ENCODE data around the gene AGPAT4. TPM values are rescaled to one million over a fixed set of nuclear protein-coding genes. Genes with fewer than 3 reads are reported as not detected.
"Not testable (repeated sequence)": the region's sequence is repeated elsewhere in the genome, so short reads cannot be mapped to it uniquely, and the experiment has no call there.

The AGPAT4 gene
- total and polyA plus RNA-seq, 3 donors from 2014 or later, result 5.4 to 7.2 (median 6.4) TPM

DNA sequence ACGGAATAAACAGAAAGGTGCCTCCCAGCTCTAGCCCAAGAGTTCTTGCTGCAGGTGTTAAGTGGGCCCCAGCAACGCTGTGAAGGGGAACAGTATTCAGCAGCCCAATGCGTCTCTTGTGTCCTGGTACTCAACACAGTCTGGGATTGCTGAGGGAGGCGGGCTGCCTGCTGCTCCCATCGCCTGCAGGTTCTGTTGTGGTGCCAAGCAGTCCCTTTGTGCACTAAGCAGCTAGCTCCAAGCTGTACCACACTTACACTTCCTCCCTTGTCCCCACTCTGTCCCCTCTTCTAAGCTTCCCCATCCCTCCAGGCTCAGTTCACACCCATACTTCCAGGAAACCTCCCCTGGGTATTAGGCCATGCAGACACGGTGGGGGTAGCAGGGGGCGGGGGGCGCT, 92.7 kb downstream of the AGPAT4 start:
- intact Hi-C loops (cut with DNase I; ENCODE audit: low total_unique reads), result no loop called here
- 82 to 90% methylated on average over 7 to 8 of the region's 8 CpGs for WGBS, 2 donors
- TF ChIP-seq POLR2A (IDR thresholded peaks at IDR 0.05) (no peak), CTCF (IDR thresholded peaks at IDR 0.05) (no peak)

GRCh38 chr6:161178155-161178554, 95.7 kb downstream of the AGPAT4 start:
- intact Hi-C loops (cut with DNase I; ENCODE audit: low total_unique reads); H3K27ac ChIP-seq; H3K27me3 ChIP-seq; H3K9me3 ChIP-seq; H3K36me3 ChIP-seq (ENCODE audit: low read depth, missing control alignments); DNase-seq; H3K4me3 ChIP-seq; H3K4me1 ChIP-seq: not testable (repeated sequence)
- WGBS, 2 donors, result 95 to 100% methylated on average over 14 of the region's 14 CpGs

More for the DNA sequence above, 92.7 kb downstream of the AGPAT4 start:
- Histone ChIP-seq H3K4me1 (no peaks in the 10 kb centered on the region), H3K27me3 (no peaks in the 10 kb centered on the region), H3K9me3 (no peaks in the 10 kb centered on the region), H3K27ac (no peak overlapping the region), H3K4me3 (no peak overlapping the region), H3K36me3 (ENCODE audit: low read depth, missing control alignments) (no peaks in the 10 kb centered on the region)
- DNase-seq, result no peak

DNA sequence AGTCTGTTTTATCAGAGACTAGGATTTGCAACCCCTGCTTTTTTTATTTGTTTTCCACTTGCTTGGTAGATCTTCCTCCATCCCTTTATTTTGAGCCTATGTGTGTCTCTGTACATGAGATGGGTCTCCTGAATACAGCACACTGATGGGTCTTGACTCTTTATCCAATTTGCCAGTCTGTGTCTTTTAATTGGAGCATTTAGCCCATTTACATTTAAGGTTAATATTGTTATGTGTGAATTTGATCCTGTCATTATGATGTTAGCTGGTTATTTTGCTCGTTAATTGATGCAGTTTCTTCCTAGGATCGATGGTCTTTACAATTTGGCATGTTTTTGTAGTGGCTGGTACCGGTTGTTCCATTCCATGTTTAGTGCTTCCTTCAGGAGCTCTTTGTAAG, 97.4 kb downstream of the AGPAT4 start:
- intact Hi-C loops (cut with DNase I; ENCODE audit: low total_unique reads); DNase-seq; H3K27ac ChIP-seq; H3K9me3 ChIP-seq; H3K4me3 ChIP-seq; H3K36me3 ChIP-seq (ENCODE audit: low read depth, missing control alignments); H3K4me1 ChIP-seq; H3K27me3 ChIP-seq: not testable (repeated sequence)
- 95 to 99% methylated on average over 3 of the region's 3 CpGs for WGBS, 2 donors

DNA sequence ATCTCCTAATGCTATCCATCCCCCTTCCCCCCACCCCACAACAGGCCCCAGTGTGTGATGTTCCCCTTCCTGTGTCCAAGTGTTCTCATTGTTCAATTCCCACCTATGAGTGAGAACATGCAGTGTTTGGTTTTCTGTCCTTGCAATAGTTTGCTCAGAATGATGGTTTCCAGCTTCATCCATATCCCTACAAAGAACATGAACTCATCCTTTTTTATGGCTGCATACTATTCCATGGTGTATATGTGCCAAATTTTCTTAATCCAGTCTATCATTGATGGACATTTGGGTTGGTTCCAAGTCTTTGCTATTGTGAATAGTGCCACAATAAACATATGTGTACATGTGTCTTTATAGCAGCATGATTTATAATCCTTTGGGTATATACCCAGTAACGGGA, 101.1 kb downstream of the AGPAT4 start:
- intact Hi-C loops (cut with DNase I; ENCODE audit: low total_unique reads); H3K9me3 ChIP-seq; H3K36me3 ChIP-seq (ENCODE audit: low read depth, missing control alignments); H3K4me3 ChIP-seq; H3K27me3 ChIP-seq; H3K4me1 ChIP-seq; H3K27ac ChIP-seq; DNase-seq: not testable (repeated sequence)
- WGBS, 2 donors, result 0 to 52% methylated on average over 1 of the region's 1 CpG

DNA sequence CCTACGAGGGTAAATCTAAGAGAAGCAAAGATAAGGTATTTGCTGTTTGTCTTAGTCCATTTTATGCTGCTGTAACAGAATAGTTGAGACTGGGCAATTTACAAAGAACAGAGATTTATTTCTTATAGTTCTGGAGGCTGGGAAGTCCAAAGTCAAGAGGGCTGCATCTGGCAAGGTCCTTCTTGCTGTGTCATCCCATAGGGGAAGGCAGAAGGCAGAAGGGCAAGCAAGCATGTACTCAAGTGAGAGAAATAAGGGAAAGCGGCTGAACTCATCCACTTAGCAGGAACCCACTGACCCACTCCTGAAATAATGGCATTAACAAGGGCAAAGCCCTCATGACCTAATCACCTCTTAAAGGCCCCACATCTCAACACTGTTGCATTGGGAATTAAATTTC, 102.7 kb downstream of the AGPAT4 start:
- TF ChIP-seq CTCF (IDR thresholded peaks at IDR 0.05), result no peak
- TF ChIP-seq POLR2A (IDR thresholded peaks at IDR 0.05), result no peak

GRCh38 chr6:161169696-161170095, 104.2 kb downstream of the AGPAT4 start:
- Histone ChIP-seq H3K27me3 (no peaks in the 10 kb centered on the region), H3K36me3 (ENCODE audit: low read depth, missing control alignments) (no peaks in the 10 kb centered on the region), H3K4me1 (no peaks in the 10 kb centered on the region), H3K9me3 (no peaks in the 10 kb centered on the region), H3K4me3 (no peak overlapping the region), H3K27ac (no peak overlapping the region)
- intact Hi-C loops (cut with DNase I; ENCODE audit: low total_unique reads), result no loop called here
- DNase-seq, result peak; percentile 28
- WGBS, 2 donors, result 72 to 76% methylated on average over 4 of the region's 4 CpGs
- TF ChIP-seq CTCF (IDR thresholded peaks at IDR 0.05) (no peak), POLR2A (IDR thresholded peaks at IDR 0.05) (no peak)

More for the DNA sequence above, 102.7 kb downstream of the AGPAT4 start:
- intact Hi-C loops (cut with DNase I; ENCODE audit: low total_unique reads), result no loop called here
- WGBS, 2 donors, result 95 to 100% methylated on average over 2 of the region's 2 CpGs
- Histone ChIP-seq H3K4me1 (no peaks in the 10 kb centered on the region), H3K27me3 (no peaks in the 10 kb centered on the region), H3K27ac (no peak overlapping the region), H3K9me3 (no peaks in the 10 kb centered on the region), H3K36me3 (ENCODE audit: low read depth, missing control alignments) (no peaks in the 10 kb centered on the region), H3K4me3 (no peak overlapping the region)
- no peak for DNase-seq

Data from testis (tissue), 3 donors.